Mucosa of gallbladder (tissue), 1 donor: ENCODE measurements around the gene PLIN5. TPM values are rescaled to one million over a fixed set of nuclear protein-coding genes. Genes with fewer than 3 reads are reported as not detected.
"Not testable (repeated sequence)": the region's sequence is repeated elsewhere in the genome, so short reads cannot be mapped to it uniquely, and the experiment has no call there.

Experiments
- DNase-seq: peaks from one replicate; pipeline ENCODE4 v3.0.0-alpha.2; 2020; ENCODE audit warnings: low spot score
- total RNA-seq: library from RNA; stranded (reverse); gene quantifications from one replicate; pipeline ENCODE4 v1.2.1, GENCODE V29; 2021
- donor health status: DM: no; HTN: no; CAD: no.

PLIN5 gene
- total RNA-seq, 1 donor from 2014 or later: 13.6 TPM

GRCh38 chr19:4567584-4568071, 32.6 kb upstream of the PLIN5 start:
- DNase-seq: peak; percentile 26

- no peak for DNase-seq
Measured at GRCh38 chr19:4566402-4567051, 31.5 kb upstream of the PLIN5 start.

- DNase-seq: not testable (repeated sequence)
Measured at GRCh38 chr19:4563562-4563961, 28.5 kb upstream of the PLIN5 start.

GRCh38 chr19:4562085-4562484, 27.1 kb upstream of the PLIN5 start:
- not testable (repeated sequence) for DNase-seq

GRCh38 chr19:4559569-4559968, 24.5 kb upstream of the PLIN5 start, which contains the start of gene SEMA6B:
TSS of gene SEMA6B (minus strand) at chr19:4559684. CDS start at chr19:4558457, 1,227 bp downstream.
- DNase-seq: no peak

DNA sequence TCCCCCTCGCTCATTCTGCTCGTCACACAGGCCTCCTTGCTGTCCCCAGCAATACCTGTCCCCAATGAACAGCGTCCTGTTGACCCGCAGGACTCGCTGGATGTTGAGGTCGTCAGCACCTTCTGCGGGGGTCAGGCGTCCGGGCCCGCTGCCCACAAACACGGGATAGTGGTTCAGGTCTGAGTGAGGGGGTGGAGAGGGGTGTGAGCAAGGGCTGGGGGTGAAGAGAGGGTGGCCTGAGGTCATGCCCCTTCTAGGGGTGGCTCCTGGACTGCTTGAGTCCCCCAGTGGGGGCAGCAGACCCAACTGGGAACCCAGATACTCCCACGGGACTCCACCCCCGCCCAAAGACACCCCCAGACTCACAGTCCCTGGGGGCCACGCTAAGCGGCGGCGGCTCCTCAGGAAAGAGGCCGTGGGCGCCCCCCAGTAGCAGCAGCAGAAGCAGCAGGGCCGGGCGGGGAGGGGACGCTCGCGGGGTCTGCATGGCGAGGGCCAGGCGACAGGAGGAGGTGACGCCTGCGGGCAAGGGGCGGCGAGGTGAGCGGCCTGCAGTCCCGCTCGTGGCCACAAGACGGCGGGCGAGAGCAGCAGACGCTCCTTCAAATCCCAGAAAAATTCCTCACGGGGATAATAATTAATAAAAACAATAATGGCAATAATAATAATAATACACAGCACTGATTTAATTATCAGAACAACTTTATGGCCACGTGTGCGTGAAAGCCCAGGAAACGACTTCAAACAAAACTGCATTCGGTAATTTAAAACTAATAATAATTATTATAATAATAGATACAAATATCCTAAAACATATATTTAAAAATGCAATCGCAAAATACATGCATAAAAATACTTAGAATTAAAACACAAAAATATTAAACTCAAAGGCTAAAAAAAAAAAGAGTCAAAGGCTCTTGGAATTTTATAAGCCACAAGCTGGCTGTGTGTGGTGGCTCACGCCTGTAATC, 23.2 kb upstream of the PLIN5 start:
- no peak for DNase-seq

DNA sequence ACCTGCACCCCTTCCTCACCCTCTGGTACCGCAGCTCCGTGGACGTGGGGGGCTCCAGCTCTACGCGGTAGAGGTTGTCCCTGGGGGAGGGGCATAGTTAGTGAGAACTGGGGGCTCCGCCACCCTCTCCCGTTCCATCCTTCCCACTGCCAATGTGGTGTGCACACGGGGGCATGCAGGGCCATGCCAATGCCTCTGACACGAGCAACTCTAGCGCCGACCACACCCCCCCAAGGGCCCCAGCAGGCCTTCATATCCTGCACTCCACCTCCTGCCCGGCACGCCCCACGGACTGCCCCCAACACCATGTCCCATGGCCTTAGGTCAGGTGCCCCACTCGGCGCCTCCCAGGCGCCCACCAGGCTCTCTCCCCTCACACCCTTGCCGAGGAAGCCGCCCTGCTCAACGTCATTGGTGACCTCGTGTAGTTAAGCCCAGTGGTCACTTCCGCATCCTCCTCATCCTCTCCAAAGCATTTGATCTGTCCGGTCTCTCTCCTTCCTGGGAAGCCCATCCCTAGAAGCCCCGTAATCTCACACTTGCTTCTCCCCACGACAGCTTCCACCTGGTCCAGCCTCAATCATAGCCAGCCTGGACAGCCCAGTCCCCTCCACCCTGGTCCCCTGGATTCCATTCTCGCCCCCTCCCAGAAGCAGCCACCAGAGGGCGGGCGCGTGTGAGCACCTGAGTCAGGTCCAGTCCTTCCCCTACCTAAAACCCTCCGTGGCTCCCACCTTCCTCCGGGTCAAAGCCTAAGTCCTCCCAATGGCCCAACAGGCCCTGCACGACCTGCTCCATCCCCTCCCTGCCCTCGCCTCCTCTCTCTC, 22.3 kb upstream of the PLIN5 start:
- DNase-seq: no peak

GRCh38 chr19:4556597-4557127, 21.6 kb upstream of the PLIN5 start:
- DNase-seq: no peak

DNA sequence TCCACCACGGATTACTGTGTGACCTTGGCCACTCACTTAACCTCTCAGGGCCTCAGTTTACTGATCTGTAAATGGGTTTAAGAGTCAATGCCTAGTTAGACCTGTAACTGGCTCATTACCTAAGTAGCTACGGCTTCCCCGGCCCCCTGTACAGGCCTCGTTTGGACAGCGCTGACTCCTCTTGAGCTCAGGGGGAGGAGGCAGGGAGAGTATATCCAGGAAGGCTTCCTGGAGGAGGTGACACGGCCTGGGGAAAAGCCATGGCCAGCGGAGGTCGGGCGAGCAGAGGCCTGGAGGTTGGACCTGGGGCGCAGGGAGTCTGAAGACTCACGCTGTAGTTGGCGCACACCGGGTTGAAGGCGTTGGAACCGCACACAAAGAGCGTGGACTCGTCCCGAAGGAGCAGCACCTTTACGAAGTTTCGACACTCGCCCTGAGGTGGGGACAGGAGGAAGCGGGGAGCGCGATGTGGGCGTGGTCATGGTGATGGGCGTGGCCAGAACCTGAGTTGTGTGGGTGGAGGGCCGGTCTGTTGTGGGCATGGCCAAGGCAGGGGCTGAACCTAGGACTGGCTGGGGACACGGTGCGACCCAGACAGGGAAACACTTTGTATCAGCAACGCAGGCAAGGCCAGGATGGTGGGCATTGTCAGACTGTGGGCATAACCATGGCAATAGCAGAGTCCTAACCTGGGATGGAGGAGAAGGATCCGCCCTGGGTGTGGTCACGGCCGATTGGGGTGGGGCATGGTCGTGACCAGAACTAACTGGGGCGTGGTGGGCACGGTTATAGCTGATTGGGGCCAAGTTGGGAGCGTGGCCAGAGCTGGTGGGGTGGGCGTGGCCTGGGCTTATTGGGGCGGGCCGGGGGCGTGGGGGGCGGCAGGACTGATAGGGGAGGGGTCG, 20.9 kb upstream of the PLIN5 start:
- no peak for DNase-seq

- DNase-seq: no peak
Measured at GRCh38 chr19:4554717-4555116, 19.7 kb upstream of the PLIN5 start.

DNA sequence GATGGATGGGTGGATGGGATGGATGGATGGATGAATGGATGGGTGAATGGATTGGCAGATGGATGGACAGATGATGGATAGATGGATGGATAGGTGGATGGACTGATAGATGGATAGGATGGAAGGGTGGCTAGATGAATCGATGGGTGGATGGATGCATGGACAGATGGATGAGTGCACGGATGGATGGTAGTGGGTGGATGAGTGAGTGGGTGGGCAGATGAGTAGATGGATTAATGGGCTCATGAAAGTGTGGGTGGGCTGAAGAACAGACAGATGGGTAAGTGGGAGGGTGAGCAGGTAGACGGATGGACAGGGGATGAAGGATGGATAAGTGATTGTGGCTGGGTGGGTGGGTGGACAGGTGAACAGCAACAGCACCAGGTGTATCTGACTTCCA, 18.8 kb upstream of the PLIN5 start:
- no peak for DNase-seq

DNA sequence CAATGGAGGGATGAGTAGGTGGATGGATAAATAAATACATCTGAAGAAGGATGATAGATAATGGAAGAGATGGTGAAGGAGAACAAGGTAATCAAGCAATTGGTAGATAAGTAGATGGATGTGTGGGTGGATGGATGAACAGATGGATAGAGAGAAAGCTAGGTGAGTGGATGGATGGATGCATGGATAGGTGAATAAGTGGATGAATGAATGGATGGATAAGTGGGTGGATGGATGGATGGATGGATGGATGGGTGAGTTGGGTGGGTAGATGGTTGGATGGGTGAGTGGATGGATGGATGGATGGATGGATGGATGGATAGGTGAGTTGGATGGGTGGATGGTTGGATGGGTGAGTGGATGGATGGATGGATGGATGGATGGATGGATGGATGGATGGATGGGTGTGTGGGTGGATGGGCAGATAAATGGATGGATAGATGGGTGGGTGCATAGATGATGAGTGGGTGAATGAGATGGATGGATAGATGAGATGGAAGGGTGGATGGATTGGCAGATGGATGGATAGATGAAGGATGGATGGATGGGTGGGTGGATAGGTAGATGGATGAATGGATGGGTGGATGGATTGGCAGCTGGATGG, 18.2 kb upstream of the PLIN5 start:
- DNase-seq: no peak

GRCh38 chr19:4552525-4552819, 17.4 kb upstream of the PLIN5 start:
- DNase-seq: no peak

GRCh38 chr19:4550479-4551050, 15.5 kb upstream of the PLIN5 start:
- no peak for DNase-seq

DNA sequence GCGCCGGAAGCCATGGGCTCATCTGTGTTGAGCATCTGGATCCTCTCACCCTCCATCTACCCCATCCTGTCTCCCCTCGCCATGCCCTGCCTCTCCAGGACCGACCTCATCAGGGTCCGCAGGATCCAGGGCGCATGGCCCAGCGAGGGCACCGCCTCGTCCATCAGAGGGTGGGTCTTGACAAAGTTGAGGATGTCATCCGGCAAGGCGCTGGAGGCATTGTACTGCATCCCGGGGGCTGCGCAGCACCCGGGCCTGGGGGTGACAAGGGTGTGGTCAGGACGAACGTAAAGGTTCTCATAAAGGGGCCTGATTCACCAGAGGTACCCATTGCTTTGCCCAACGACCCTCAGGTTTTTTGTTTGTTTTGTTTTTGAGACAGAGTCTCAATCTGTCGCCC, 15.0 kb upstream of the PLIN5 start:
- no peak for DNase-seq

DNA sequence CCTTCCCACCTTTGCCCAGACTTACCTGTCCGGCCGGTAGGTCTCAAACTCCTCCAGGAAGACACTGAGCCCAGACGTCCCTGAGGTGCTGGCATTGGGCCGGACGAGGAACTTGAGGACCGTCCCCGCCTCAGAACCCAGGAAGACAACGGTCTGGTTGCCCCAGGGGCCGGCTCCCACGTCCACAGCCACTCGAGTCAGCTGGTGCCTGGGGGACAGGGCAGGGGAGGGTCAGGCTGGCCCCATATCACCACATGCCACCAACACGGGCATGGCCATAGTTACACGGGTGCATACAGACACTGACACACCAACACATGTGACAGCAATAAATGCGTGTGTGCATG, 13.2 kb upstream of the PLIN5 start:
- no peak for DNase-seq

- DNase-seq: peak; percentile 46
Measured at GRCh38 chr19:4547303-4548237, 12.5 kb upstream of the PLIN5 start.

- no peak for DNase-seq
Measured at GRCh38 chr19:4543842-4544647, 9.0 kb upstream of the PLIN5 start.
